TTC549 (cell line): ENCODE data around the gene ACOT11.

Source experiments
- FAIRE-seq: peaks from 2 replicates; lab custom pipeline; 2012; peaks lifted over from hg19 to GRCh38; lab: Jason Lieb, UNC

Gene ACOT11

DNA sequence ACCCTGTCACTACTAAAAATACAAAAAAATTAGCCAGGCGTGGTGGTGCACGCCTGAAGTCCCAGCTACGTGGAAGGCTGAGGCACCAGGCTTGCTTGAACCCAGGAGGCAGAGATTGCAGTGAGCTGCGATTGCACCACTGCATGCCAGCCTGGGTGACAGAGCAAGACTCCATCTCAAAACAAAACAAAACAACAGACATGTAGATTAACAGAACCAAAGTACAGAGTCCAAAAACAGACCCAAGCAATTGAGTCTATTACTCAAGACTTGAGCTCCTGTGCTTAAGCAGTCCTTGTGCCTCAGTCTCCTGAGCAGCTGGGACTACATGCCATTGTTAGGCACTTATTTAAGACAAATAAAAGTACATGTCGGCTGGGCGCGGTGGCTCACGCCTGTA is 9.5 kb upstream of the ACOT11 start:
- FAIRE-seq = no peak

DNA sequence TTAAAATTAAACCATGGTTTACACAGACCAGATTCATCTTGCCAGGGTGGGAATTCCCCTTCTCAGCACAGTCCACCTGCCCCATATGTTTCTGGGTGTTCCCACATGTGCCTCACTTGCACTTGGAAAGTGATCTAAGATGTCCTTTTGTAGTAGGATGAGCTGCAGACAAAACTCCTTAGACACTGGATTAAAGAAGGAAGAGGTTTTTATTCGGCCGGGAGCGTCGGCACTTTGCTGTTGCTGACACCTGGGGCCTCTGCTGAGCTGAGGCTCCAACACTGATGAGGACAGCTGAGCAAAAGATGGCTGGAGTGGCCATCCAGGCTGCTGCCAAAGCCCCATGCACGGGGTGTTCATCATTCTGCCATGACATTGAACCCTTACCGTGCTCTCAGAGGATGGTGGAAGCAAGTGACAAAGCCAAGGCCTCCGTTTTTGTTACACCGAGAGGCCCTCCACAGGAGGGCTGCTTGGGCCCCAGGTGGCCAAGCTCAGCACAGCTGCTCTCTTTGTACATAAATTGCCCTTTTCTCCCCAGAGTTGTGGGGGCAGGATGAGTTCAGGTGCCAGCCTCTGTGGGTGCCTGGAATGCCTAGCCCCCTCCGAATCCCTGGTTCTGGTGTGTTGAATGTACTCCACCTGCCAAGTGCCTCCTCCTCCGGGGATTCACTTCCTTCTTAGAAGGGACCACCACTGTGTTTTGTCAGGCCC is 7.3 kb upstream of the ACOT11 start:
- no peak for FAIRE-seq

DNA sequence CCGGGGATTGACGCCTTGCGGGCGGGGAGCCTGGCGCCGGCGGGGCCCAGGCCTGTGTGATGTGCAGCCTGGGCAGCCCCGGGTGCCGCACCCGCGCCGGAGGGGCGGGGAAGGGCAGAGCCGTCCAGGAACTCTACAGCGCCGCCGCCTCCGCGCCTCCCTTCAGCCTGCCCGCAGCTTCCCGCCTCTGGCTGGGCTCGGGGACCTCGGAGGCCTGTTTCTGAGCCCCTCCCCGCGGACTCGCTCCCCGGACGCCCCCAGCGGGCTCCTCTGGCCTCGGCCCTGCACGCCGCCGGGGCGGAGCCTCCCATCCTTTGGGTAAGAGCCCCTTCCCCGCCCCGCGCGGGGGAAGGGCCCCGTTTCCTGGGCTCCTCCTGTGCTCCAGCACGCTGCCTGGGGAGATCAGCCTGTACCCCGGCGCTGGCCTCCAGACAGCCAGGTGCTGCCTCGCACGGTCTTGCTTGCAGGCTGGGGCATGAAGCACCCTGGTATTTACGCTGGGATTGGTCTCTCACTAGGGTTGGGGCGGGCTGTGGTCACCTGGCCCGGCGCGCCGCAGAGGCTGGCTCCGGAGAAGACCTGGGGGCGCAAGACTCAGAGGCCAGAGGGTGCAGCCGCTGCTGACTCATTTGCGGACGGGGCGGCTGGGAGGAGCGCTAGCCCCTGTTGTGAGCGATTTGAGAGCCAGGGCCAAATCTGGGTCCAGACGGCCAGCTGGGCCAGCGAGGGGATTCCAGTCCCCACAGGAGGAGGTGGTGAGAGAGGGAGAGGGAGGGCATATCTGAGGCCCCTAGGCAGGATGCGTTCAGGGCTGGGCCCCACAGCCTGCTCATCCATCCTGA is 5.7 kb upstream of the ACOT11 start:
- FAIRE-seq = no peak

DNA sequence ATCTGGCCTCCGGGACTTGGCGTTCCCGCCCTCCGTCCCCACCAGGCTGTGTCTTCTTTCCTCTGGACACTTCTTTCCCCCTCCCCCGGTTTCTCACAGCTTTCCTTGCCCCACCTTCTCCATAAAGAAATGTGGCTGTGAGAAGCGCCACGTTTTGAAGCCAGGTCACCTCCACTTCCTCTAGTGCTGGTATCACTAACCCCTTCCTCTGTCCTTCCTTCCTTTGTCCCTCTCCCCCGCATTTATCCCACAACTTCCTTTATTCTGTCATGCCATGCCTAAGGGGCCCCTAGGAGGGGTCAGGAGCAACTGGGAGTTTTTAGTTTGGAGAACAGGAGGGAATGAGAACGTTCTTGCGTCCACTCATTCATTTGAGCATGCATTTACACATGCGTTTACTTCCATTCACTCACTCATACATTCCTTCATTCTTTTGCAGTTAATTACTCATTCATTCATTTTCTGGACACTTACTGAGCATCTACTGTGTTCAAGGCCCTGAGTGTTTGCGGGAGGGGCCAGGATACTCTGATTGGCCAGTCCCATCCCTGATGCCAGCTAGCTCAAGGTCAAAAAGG is 5.0 kb upstream of the ACOT11 start:
- peak; percentile 46 for FAIRE-seq

DNA sequence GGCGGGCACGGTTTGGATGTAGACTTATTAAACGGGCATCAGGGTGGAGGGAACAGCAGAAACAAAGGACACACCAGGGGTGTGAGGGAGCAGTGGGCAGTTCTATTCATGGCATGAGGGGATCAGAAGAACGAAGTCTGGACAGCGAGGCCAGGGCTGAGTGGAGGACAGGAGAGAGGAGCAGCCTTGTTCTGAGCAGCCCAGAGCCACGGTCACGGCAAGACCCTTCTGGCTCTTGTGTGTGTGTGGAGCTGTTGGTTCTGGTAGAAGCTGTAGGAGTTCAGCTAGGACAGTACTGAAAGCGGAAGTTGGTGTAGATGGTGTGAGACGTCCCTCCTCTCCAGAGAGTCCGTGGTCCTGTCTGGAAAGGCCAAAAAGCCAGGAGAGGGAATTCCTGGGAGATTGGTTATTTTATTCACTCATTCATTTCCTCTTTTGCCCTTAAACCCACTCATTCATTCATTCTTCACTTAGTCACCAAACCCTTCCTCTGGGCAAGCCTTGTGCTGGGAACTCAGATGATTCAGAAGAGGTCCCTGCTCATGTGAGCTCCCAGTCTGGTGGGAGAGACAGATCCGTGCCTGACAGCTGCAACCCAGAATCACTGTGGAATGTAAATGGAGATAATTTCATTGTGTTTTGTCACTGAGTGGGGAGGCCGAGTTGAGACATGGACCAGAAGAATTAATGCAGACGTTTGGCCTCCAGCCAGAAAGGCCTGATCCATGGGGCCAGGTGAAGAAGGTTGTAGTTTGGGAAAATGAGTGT is 4.1 kb upstream of the ACOT11 start:
- FAIRE-seq = no peak

DNA sequence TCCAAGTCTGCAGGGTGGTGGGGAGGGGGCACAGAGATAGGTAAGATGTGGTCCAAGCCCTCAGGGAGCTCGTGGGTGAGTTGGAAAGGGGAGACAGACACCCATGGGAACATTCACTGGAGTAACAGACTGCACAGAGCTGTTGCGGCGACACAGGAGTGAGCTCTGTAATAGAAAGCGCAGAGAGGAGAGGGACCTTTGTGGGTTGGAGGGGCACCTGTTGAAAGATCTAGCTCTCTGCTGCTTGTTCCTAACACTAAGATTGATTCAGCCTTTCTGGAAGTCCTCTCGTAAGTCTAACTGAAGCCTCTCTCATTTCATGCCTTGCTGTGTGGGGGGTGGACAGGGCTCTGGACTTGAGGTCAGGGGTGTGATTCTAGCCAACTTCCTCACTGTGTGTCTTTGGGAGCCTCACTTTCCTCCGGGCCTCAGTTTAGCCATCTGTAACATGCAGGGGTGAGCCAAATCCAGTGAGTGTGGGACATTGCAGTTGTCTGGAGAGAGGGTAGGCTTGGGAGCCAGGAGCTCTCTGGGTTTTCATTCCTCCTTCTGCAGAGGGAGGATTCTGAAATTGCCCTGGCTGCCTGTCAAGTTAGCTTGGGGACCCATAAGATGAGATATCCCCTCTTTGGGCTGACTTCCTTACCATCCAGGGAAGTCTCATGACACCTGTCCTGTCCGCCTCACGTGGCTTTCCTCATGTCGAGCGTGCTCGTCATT is 2.0 kb upstream of the ACOT11 start:
- no peak for FAIRE-seq

DNA sequence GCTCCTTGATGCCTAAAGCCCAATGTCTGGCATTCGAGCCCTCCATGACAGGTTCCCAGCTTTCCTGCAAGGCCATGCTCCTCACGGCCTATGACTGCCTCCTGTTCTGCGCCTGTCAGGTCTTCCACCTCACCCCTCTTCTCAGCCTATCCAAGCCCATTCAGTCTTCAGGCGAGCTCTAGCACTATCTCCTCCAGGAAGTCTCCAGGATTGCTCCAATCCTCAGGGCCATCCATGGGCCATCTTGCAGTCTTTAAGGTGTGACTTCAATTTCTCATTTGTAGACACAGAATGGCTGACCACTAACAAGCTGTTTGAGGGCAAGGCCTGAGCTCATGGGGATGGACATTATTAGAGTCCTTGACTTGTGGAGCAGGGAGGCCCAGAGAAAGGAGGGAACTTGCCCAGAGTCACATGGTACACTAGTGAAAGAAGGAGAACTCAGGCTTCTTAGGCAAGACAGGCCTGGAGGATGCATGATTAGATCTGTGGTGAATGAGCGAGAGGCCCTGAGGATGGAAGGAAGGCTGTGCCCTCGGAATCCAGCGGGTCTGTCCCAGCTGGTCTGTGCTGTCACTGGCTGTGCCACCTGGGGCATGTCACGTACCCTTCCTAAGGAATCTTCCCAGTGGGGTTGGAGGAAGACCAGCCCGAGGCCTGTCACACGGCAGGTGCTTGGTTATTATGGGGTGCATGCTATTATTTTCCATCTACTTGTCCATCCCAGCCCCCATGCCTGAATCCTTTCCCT is 1.2 kb upstream of the ACOT11 start:
- FAIRE-seq = no peak

DNA sequence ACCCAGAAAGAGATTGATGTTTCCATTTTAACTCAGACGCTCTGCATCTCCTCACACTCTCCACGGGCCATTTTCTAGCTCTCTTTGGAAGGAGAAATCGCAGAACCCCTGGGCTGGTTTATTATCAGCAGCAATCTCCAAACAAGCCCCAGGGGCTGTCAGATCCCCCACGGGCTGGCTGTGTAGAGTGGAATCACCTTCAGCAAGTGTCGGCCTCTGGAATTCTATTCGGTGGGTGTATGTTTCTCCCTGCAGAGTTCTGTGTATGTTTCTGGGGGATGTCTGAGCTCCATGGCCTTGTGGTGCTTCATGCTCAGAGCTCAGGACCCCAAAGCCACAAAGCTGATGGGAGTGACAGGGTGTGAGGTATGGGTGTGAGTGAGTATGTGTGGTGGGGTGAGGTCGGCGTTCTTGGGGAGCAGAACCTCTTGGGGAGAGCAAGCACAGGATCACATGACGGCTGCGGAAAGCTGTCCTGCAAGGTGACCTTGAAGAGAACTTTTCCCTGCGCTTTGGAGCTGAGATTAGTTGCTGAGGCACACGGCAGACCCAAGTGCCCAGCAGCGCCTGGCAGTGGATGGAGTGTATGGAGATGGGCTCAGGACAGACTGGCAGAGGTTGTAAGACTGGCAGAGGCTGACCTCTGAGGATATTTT is 489 bp downstream of the ACOT11 start:
- no peak for FAIRE-seq

DNA sequence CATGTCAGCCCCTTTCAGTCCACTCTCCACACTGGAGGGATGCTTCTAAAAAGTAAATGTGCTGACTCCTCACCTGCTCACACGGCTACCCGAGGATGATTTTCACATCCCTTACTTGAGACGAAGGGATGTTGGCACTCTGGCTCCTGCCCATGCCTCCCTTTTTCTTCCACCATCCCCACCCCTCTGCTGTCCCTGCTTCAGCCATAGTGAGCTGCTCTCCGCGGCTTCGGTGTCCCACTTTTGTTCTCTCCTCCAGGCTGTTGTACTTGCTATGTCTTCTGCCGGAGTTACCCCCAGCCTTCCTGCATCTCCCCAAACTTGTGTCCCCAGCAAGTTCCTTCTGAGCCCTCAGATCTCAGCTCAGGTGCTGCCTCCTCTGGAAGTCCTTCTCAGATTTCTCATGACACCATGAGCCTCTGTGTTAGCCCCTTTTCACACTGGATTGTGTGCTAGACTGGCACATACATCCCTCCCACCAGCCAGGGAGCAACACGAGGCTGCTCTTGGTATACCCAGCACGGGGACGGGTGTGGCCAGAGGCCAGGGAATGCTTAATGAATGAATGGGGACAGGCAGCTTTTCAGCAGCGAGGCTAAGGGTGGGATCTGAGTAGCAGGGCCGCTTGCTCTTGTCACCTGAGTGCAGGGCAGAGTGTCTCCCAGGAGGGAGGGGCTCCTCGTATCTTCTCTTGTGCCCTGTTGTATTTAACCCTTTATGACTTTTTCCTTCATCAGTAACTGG is 1.3 kb downstream of the ACOT11 start:
- no peak for FAIRE-seq

DNA sequence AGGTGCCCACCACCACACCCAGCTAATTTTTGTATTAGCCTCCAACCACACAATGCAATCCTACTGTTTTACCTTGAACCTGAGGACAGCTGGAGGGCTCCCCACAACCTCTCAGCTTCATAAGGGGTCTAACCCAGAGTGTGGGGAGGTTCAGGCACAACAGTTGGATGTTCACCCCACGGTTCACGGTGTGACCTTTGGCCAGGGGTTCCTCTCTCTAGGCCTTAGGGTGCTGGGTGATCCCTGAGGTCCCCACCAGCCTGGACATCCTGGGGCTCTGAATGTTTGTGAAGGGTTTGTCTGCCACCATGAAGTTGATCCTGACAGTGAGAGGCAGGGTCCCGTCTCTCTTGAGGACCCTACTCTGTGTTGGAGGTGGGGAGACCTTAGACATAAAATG is 3.9 kb downstream of the ACOT11 start:
- FAIRE-seq = no peak

DNA sequence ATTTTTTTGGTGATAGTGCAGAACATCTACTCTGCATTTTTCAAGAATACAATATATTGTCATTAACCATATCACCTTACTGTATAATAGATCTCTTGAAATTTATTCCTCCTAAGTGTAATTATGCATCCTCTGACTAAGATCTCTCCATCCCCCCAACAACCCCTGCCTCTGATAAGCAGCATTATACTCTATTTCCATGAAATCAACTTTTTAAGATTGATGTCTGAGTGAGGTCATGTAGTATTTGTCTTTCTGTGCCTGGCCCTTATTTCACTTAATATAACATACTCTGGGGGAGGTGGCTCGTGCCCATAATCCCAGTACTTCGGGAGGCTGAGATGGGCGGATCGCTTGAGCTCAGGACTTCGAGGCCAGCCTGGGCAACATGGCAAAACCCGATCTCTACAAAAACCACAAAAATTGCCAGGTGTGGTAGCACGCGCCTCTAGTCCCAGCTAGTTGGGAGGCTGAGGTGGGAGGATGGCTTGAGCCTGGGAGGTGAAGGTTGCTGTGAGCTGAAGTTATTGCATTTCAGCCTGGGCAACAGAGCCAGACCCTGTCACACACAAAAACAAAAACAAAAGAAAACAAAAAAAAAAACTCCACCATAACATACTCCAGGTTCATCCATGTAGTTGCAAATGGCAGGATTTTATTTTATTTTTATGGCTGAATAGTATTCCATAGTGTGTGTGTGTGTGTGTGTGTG is 5.7 kb downstream of the ACOT11 start:
- no peak for FAIRE-seq

DNA sequence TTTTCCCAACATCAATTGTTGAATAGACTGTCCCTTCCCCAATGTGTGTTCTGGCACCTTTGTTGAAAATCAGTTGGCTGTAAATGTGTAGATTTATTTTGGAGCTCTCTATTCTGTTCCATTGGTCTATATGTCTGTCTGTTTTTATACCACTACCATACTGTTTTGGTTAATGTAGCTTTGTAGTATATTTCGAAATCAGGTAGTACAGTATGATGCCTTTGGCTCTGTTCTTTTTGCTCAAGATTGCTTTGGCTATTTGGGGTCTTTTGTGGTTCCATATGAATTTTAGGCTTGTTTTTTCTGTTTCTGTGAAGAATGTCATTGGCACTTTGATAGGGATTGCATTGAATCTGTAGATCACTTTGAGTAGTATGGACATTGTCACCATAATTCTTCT is 8.1 kb downstream of the ACOT11 start:
- FAIRE-seq = no peak

DNA sequence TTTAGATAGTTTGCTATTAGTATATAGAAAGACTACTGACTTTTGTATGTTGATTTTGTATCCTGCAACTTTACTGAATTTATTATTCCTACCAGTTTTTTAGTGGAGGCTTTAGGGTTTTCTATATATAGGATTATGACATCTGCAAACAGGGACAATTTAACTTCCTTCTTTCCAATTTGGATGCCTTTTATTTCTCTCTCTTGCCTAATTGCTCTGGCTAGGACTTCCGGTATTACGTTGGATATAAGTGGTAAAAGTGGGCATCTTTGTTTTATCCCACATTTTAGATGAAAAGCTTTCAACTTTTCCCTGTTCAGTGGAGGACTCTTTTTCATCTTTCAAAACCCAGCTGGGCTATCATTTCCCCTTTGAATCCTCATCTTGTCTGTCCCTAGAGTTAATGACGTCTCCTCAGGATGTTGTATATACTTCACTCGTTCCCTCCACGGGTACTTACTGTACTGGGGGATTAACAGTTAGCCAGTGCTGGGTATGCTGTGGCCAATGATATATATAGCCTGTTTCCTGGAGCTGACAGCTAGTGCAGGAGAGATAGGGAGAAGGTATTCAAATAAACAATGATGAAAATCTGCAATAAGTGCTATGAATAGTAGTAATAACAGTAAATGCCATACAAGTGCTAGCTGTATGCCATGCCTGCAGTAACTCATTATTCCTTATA is 9.8 kb downstream of the ACOT11 start:
- FAIRE-seq = no peak

DNA sequence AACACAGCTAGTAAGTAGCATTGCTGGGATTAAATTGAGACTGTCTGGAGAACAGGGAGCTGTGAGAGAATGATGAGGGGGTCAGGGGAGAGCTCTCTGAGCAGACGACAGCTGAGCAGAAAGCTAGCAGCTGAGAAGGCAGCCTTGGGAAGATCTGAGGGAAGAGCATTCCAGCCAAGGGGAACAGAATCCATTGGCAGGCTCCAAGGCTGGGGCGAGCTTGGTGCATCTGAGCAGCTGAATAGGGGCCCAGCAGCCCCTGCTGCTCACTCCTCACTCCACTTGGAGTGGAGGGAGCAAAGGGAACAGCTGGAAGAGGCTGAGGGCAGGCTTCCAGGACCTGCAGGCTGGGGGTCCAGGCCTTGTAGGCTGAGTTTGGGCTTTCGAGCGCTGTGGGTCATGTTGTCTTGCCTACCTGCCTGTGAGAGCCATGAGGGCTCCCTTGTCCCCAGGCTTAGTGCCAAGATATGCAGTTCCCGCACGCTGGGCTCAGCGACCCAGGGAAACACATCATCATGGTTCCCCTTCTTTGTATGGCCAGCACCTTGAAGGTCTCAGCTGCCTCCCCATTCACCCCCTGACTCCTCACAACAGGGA is 10.5 kb downstream of the ACOT11 start:
- no peak for FAIRE-seq

DNA sequence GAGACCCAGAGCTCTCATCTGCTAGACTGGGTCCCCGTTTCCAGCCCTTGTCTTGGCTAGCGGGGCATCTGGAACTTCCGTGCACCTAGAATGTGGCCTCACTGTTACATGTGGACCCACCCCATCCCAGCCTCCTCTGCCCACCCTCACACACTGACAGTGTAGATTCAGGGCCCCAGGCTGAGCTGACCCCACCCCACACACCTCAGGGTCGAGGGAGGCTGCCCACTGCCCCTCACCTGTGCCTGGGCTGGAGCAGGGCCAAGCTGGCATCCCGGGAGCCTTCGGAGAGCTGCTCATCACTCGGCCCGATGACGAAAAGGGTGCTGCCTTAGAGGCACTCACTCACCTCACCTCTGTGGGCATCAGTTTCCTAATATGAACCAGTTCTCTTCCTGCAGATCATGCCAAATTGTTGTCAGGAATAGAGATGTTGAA is 11.1 kb downstream of the ACOT11 start:
- no peak for FAIRE-seq

DNA sequence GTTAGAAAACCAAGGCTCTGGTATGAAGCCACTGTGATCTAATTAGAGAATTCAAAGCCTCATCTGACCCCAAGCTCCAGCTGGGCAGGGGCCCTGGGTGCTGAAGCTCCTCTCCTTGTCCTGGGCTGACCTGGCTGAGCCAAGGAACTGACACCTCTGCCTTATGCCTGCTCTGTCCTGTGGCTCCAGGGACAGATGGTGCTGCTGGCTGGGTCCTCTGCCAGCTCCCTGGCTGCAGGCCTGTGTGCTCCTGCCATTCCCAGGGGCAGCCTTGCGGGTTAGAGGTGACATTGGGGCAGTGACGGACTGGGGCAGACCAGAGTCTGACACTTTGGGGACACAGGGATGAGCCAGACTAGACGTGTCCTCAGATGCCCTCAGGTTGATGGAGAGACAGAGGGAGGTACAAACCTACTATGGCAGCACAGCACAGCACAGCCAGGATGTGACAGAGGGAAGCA is 11.8 kb downstream of the ACOT11 start:
- no peak for FAIRE-seq

DNA sequence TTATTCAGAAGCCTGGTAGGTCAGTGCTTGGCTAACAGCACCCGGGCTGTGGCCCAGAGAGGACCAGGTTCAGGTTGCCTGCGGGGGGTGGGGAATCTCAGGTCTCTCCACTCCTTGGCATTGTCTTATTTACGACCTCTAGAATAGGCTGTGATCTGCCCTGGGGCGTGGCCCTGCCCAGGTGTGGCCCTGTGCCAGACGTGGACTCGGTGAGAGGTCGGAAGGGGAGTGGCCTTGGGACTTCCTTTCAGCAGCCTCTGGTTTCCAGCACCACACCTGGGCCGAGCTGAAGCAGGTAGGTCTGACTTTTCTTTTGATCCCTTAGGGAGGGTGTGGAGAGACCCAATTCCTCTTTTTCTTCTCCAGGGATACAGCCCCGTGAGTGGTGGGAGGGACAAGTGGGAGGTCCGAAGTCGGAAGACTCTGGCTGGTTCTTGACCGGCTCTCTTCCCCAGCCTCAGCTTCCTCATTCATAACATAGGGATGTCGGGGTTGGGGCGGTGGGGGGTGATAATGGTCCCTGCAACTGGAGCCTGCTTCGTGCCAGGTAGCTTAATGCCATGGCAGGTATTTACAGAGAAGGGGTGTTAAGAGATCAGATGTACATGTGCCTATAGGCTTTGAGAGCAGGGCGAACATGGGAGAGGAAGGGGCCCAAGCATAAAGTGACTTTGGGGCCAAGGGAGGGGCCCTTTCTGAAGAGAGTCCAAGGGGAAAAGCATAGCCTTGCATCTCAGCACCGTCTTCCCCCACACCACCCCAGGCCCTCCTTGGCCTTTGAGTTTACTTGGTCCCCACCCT is 16.5 kb downstream of the ACOT11 start:
- FAIRE-seq = no peak
